ENCODE data around the gene ELP6.

GRCh38 chr3:47469616-47470015 is 43.9 kb downstream of the ELP6 start:
- TF ChIP-seq CTCF (IDR thresholded peaks at IDR 0.05) (no peak), EZH2 (IDR thresholded peaks at IDR 0.05; ENCODE audit: borderline replicate concordance, insufficient read depth, low read depth, low read length, poor library complexity, severe bottlenecking) (no peak)

All from B cell (primary cell).